Measurements from ENCODE around the gene ZNF536.

ZNF536 gene

DNA sequence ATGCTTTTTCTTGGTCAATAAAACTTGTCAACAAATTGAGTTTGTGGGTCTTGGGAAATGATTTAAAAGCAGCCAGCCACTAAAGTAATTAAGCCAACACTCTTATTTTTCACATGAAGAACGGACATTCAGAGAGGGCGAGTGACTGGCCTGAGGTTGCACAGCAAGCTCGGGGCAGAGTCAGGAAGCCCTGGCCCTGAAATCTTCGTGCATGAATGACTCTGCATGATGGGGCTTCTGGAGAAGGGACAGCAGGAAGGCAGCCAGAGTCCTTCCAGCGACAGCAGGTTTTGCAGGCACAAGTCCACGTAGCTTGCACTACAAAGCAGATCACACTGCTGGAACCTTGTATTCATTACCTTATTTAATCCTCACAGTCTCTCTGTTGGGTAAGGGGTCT, 232.5 kb downstream of the ZNF536 start:
- no peak for DNase-seq
- Mint-ChIP-seq H3K36me3 (ENCODE audit: low read depth) (no peaks in the 10 kb centered on the region), H3K4me3 (no peak overlapping the region), H3K27ac (no peak overlapping the region), H3K4me1 (no peaks in the 10 kb centered on the region), H3K9me3 (no peaks in the 10 kb centered on the region), H3K27me3 (ENCODE audit: low read depth, poor library complexity) (peaks cover 9% of the 10 kb centered on the region)
- TF ChIP-seq, protein P1, sequence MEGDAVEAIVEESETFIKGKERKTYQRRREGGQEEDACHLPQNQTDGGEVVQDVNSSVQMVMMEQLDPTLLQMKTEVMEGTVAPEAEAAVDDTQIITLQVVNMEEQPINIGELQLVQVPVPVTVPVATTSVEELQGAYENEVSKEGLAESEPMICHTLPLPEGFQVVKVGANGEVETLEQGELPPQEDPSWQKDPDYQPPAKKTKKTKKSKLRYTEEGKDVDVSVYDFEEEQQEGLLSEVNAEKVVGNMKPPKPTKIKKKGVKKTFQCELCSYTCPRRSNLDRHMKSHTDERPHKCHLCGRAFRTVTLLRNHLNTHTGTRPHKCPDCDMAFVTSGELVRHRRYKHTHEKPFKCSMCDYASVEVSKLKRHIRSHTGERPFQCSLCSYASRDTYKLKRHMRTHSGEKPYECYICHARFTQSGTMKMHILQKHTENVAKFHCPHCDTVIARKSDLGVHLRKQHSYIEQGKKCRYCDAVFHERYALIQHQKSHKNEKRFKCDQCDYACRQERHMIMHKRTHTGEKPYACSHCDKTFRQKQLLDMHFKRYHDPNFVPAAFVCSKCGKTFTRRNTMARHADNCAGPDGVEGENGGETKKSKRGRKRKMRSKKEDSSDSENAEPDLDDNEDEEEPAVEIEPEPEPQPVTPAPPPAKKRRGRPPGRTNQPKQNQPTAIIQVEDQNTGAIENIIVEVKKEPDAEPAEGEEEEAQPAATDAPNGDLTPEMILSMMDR (IDR thresholded peaks at IDR 0.05), result no peak

GRCh38 chr19:30605333-30605732, 233.1 kb downstream of the ZNF536 start:
- H3K36me3 Mint-ChIP-seq (ENCODE audit: low read depth), result no peaks in the 10 kb centered on the region
- no peak overlapping the region for H3K4me3 Mint-ChIP-seq
- no peak for DNase-seq
- TF ChIP-seq, protein P1 (IDR thresholded peaks at IDR 0.05), result no peak
- H3K27me3 Mint-ChIP-seq (ENCODE audit: low read depth, poor library complexity), result peaks cover 7% of the 10 kb centered on the region
- no peaks in the 10 kb centered on the region for H3K4me1 Mint-ChIP-seq
- H3K27ac Mint-ChIP-seq, result no peak overlapping the region
- H3K9me3 Mint-ChIP-seq, result no peaks in the 10 kb centered on the region

- Mint-ChIP-seq H3K27me3 (ENCODE audit: low read depth, poor library complexity) (peaks cover 11% of the 10 kb centered on the region), H3K9me3 (no peaks in the 10 kb centered on the region), H3K27ac (no peak overlapping the region), H3K4me1 (no peaks in the 10 kb centered on the region), H3K36me3 (ENCODE audit: low read depth) (no peaks in the 10 kb centered on the region), H3K4me3 (no peak overlapping the region)
- no peak for DNase-seq
- TF ChIP-seq, protein P1 (IDR thresholded peaks at IDR 0.05), result no peak
Measured at GRCh38 chr19:30606114-30607050, 234.2 kb downstream of the ZNF536 start.

Measured in nephron progenitor cell (in vitro differentiated cells).